ENCODE results near the gene NOS1AP. TPM values are rescaled to one million over a fixed set of nuclear protein-coding genes. Genes with fewer than 3 reads are reported as not detected.

The NOS1AP gene
- total RNA-seq, 4 donors from 2014 or later: 0.99 to 9.0 (median 4.0) TPM

GRCh38 chr1:162370161-162370560 lies 300.7 kb downstream of the NOS1AP start:
- intact Hi-C loops (cut with DNase I): no loop called here
- no peaks in the 10 kb centered on the region for H3K27me3 ChIP-seq
- DNase-seq (ENCODE audit: extremely low spot score): no peak
- H3K9me3 ChIP-seq: no peaks in the 10 kb centered on the region
- peaks cover 0 to 13% (median 6%) of the 10 kb centered on the region in 4 donors for H3K36me3 ChIP-seq
- no peaks in the 10 kb centered on the region for H3K4me1 ChIP-seq
- 96% methylated on average over 1 of the region's 1 CpG for WGBS
- TF ChIP-seq CTCF (IDR thresholded peaks at IDR 0.05) (no peak), POLR2A (IDR thresholded peaks at IDR 0.05; ENCODE audit: low read depth) (no peak), POLR2AphosphoS5 (IDR thresholded peaks at IDR 0.05) (no peak), EP300 (IDR thresholded peaks at IDR 0.05) (no peak)
- H3K4me3 ChIP-seq: no peak overlapping the region
- H3K27ac ChIP-seq (replicated peaks in 1 of 4): no peak overlapping the region

- no peaks in the 10 kb centered on the region for H3K4me1 ChIP-seq
- H3K36me3 ChIP-seq: peaks cover 0 to 13% (median 6%) of the 10 kb centered on the region in 4 donors
- intact Hi-C loops (cut with DNase I): no loop called here
- H3K9me3 ChIP-seq: no peaks in the 10 kb centered on the region
- DNase-seq (ENCODE audit: extremely low spot score): no peak
- no peak overlapping the region for H3K27ac ChIP-seq (replicated peaks in 1 of 4)
- TF ChIP-seq POLR2AphosphoS5 (IDR thresholded peaks at IDR 0.05): no peak
- no peak for TF ChIP-seq EP300 (IDR thresholded peaks at IDR 0.05)
- TF ChIP-seq POLR2A (IDR thresholded peaks at IDR 0.05; ENCODE audit: low read depth): no peak
- TF ChIP-seq CTCF (IDR thresholded peaks at IDR 0.05): no peak
- no peaks in the 10 kb centered on the region for H3K27me3 ChIP-seq
- H3K4me3 ChIP-seq: no peak overlapping the region
- 91% methylated on average over 3 of the region's 3 CpGs for WGBS
Observed at GRCh38 chr1:162370721-162371120, 301.2 kb downstream of the NOS1AP start.

- Histone ChIP-seq H3K4me1 (no peaks in the 10 kb centered on the region), H3K27ac (replicated peaks in 1 of 4) (no peak overlapping the region), H3K4me3 (no peak overlapping the region), H3K9me3 (no peaks in the 10 kb centered on the region), H3K36me3 (peaks cover 0 to 10% (median 6%) of the 10 kb centered on the region in 4 donors), H3K27me3 (no peaks in the 10 kb centered on the region)
- TF ChIP-seq POLR2AphosphoS5 (IDR thresholded peaks at IDR 0.05) (no peak), CTCF (IDR thresholded peaks at IDR 0.05) (no peak), POLR2A (IDR thresholded peaks at IDR 0.05; ENCODE audit: low read depth) (no peak), EP300 (IDR thresholded peaks at IDR 0.05) (no peak)
- 90% methylated on average over 6 of the region's 6 CpGs for WGBS
- no peak for DNase-seq (ENCODE audit: extremely low spot score)
- intact Hi-C loops (cut with DNase I): no loop called here
Observed at GRCh38 chr1:162371611-162372010, 302.1 kb downstream of the NOS1AP start.

DNA sequence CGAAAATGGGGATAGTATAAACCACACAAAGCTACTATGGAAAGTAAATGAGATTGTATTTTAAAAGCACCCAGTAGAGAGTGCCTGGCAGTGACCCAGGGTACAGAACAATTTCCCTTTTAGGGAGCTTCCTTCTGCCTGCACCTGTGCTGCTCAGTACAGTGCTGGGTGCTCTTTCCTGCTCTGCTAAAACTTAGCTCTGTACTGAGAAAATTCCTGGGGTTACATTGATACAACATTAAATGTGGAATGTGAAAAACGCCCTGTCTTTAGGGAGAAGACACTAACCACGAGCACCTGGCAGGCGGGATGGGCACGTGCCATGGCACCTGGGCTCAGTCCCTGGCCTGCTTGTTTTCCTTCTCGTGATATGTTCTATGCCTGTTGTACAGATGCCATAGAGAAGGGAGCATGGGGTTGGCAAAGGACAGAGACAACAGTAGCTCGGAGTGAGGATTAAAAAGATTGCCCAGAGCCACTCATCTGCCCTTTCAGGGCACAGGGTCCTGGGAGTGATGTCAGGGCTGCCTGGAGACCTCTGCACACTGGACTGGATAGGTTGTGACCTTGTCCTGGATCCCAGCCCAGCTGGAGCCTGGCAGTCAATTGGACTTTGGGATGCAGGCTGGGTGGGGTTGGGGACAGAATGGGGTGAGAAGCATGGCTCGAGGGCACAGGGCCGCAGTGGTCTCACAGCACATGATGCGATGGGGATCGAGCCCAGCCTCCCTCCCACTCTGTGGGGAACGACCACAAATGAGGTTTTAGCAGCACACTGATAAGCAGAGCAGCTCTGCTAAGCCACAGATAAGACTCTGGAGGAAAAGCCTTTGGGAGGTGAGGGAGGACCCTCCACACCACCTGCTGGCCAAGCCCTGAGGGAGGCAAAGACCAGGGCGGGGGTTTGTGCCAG lies 302.9 kb downstream of the NOS1AP start:
- 75% methylated on average over 13 of the region's 13 CpGs for WGBS
- TF ChIP-seq EP300 (IDR thresholded peaks at IDR 0.05) (no peak), CTCF (IDR thresholded peaks at IDR 0.05) (no peak), POLR2A (IDR thresholded peaks at IDR 0.05; ENCODE audit: low read depth) (no peak), POLR2AphosphoS5 (IDR thresholded peaks at IDR 0.05) (no peak)
- no peak for DNase-seq (ENCODE audit: extremely low spot score)
- H3K9me3 ChIP-seq: no peaks in the 10 kb centered on the region
- H3K4me1 ChIP-seq: no peaks in the 10 kb centered on the region
- H3K27me3 ChIP-seq: no peaks in the 10 kb centered on the region
- no peak overlapping the region for H3K27ac ChIP-seq (replicated peaks in 1 of 4)
- H3K4me3 ChIP-seq: no peak overlapping the region
- intact Hi-C loops (cut with DNase I): no loop called here
- peaks cover 0 to 3% (median under 1%) of the 10 kb centered on the region in 4 donors for H3K36me3 ChIP-seq

Data from esophagus muscularis mucosa (tissue), 4 donors.